NCI-H345 (cell line): ENCODE results near the gene EEIG1.
A peak's percentile ranks its signal among the peaks of the same experiment; 100 is the strongest.
"Not testable (repeated sequence)": the region's sequence is repeated elsewhere in the genome, so short reads cannot be mapped to it uniquely, and the experiment has no call there.

ENCODE experiments used
- DNase-seq: peaks from one replicate; lab custom pipeline; 2025; lab: John Stamatoyannopoulos, UW

EEIG1 gene

GRCh38 chr9:127980706-127981558 is at the start of gene EEIG1:
Gene EEIG1, minus strand, starts transcription at chr9:127980989. Its CDS starts 852 bp downstream, at chr9:127980137.
- peak; percentile 97 for DNase-seq

GRCh38 chr9:128027705-128028104 is 46.9 kb upstream of the EEIG1 start:
- DNase-seq, result no peak

GRCh38 chr9:128026773-128027541 is 46.2 kb upstream of the EEIG1 start:
- no peak for DNase-seq

GRCh38 chr9:128026255-128026772 is 45.5 kb upstream of the EEIG1 start:
- no peak for DNase-seq

- DNase-seq, result no peak
These were observed 44.9 kb upstream of the EEIG1 start for GRCh38 chr9:128025736-128026135.

- no peak for DNase-seq
These were observed 44.0 kb upstream of the EEIG1 start for GRCh38 chr9:128024761-128025308.

- not testable (repeated sequence) for DNase-seq
These were observed 42.9 kb upstream of the EEIG1 start for GRCh38 chr9:128023671-128024070.

- no peak for DNase-seq
These were observed 42.1 kb upstream of the EEIG1 start for GRCh38 chr9:128022886-128023285.

GRCh38 chr9:128021098-128021497 is 40.3 kb upstream of the EEIG1 start:
- no peak for DNase-seq

GRCh38 chr9:128020692-128021091 is 39.9 kb upstream of the EEIG1 start:
- DNase-seq, result no peak

- DNase-seq, result no peak
These were observed 34.9 kb upstream of the EEIG1 start for GRCh38 chr9:128015696-128016095.

- DNase-seq, result no peak
These were observed 30.5 kb upstream of the EEIG1 start for GRCh38 chr9:128011071-128011817.

GRCh38 chr9:128009639-128010038 is 28.9 kb upstream of the EEIG1 start:
- DNase-seq, result no peak

- no peak for DNase-seq
These were observed 27.4 kb upstream of the EEIG1 start for GRCh38 chr9:128008171-128008570.

GRCh38 chr9:128007566-128008138 is 26.9 kb upstream of the EEIG1 start:
- peak; percentile 40 for DNase-seq

- no peak for DNase-seq
These were observed 25.7 kb upstream of the EEIG1 start for GRCh38 chr9:128006332-128006996.

GRCh38 chr9:128005923-128006322 is 25.1 kb upstream of the EEIG1 start:
- no peak for DNase-seq

GRCh38 chr9:128003966-128004604 is 23.3 kb upstream of the EEIG1 start:
- DNase-seq, result no peak

- DNase-seq, result no peak
These were observed 22.2 kb upstream of the EEIG1 start for GRCh38 chr9:128002959-128003358.

GRCh38 chr9:128001779-128002298 is 21.1 kb upstream of the EEIG1 start:
- DNase-seq, result no peak
